ENCODE data around the gene HLCS. TPM values are rescaled to one million over a fixed set of nuclear protein-coding genes. Genes with fewer than 3 reads are reported as not detected.

HLCS gene
- total and polyA plus RNA-seq, 2 donors (not counting 1 experiment from before 2014, with no cell fraction given): 23.1 to 40.0 TPM

GRCh38 chr21:36791180-36791579, 175.3 kb downstream of the HLCS start:
- no peak overlapping the region for H2AFZ ChIP-seq (ENCODE audit: low read length)

GRCh38 chr21:36790616-36791015, 175.9 kb downstream of the HLCS start:
- no peak overlapping the region for H3K9ac ChIP-seq (ENCODE audit: insufficient read depth, low read length)
- H2AFZ ChIP-seq (ENCODE audit: low read length): no peak overlapping the region
- H3K27me3 ChIP-seq (ENCODE audit: control insufficient read depth, insufficient read depth, low read length): no peaks in the 10 kb centered on the region
- no peak overlapping the region for H3K27ac ChIP-seq (ENCODE audit: insufficient read depth, low read length)
- H3K4me3 ChIP-seq (replicated peaks in 1 of 4; ENCODE audit: control extremely low read depth in 1 of 4, insufficient read depth in 1 of 4, low read depth in 3 of 4, low read length in 4 of 4): no peak overlapping the region
- no peak for DNase-seq (ENCODE audit: low read depth in 2 of 2)
- H4K20me1 ChIP-seq (ENCODE audit: control insufficient read depth, extremely low read depth, insufficient read depth, low read length): no peaks in the 10 kb centered on the region
- no peaks in the 10 kb centered on the region for H3K4me1 ChIP-seq (ENCODE audit: control insufficient read depth, extremely low read depth, insufficient read depth, low read length)
- H3K9me3 ChIP-seq (ENCODE audit: control insufficient read depth, insufficient read depth, low read depth, low read length): no peaks in the 10 kb centered on the region
- TF ChIP-seq CTCF (conservative IDR thresholded peaks at IDR 0.05 in 1 of 2, IDR thresholded peaks at IDR 0.05 in 1 of 2; ENCODE audit: low read depth in 1 of 2, low read length in 2 of 2): no peak
- TF ChIP-seq EZH2 (IDR thresholded peaks at IDR 0.05; ENCODE audit: low read length, missing control alignments): no peak
- no peaks in the 10 kb centered on the region for H3K79me2 ChIP-seq (ENCODE audit: control insufficient read depth, insufficient read depth, low read length)
- H3K36me3 ChIP-seq (ENCODE audit: control insufficient read depth, insufficient read depth, low read length): no peaks in the 10 kb centered on the region
- H3K4me2 ChIP-seq (ENCODE audit: extremely low read depth, insufficient read depth, low read length): no peak overlapping the region

More at GRCh38 chr21:36791180-36791579, 175.3 kb downstream of the HLCS start:
- Histone ChIP-seq H4K20me1 (ENCODE audit: control insufficient read depth, extremely low read depth, insufficient read depth, low read length) (no peaks in the 10 kb centered on the region), H3K4me2 (ENCODE audit: extremely low read depth, insufficient read depth, low read length) (no peak overlapping the region), H3K4me3 (replicated peaks in 1 of 4; ENCODE audit: control extremely low read depth in 1 of 4, insufficient read depth in 1 of 4, low read depth in 3 of 4, low read length in 4 of 4) (no peak overlapping the region), H3K4me1 (ENCODE audit: control insufficient read depth, extremely low read depth, insufficient read depth, low read length) (no peaks in the 10 kb centered on the region), H3K27ac (ENCODE audit: insufficient read depth, low read length) (no peak overlapping the region), H3K36me3 (ENCODE audit: control insufficient read depth, insufficient read depth, low read length) (no peaks in the 10 kb centered on the region), H3K9me3 (ENCODE audit: control insufficient read depth, insufficient read depth, low read depth, low read length) (no peaks in the 10 kb centered on the region), H3K9ac (ENCODE audit: insufficient read depth, low read length) (no peak overlapping the region), H3K27me3 (ENCODE audit: control insufficient read depth, insufficient read depth, low read length) (no peaks in the 10 kb centered on the region), H3K79me2 (ENCODE audit: control insufficient read depth, insufficient read depth, low read length) (no peaks in the 10 kb centered on the region)
- TF ChIP-seq CTCF (conservative IDR thresholded peaks at IDR 0.05 in 1 of 2, IDR thresholded peaks at IDR 0.05 in 1 of 2; ENCODE audit: low read depth in 1 of 2, low read length in 2 of 2) (no peak), EZH2 (IDR thresholded peaks at IDR 0.05; ENCODE audit: low read length, missing control alignments) (no peak)
- no peak for DNase-seq (ENCODE audit: low read depth in 2 of 2)

GRCh38 chr21:36788120-36788638, 178.3 kb downstream of the HLCS start:
- Histone ChIP-seq H3K9ac (ENCODE audit: insufficient read depth, low read length) (no peak overlapping the region), H3K36me3 (ENCODE audit: control insufficient read depth, insufficient read depth, low read length) (no peaks in the 10 kb centered on the region), H3K4me2 (ENCODE audit: extremely low read depth, insufficient read depth, low read length) (no peak overlapping the region), H3K9me3 (ENCODE audit: control insufficient read depth, insufficient read depth, low read depth, low read length) (no peaks in the 10 kb centered on the region), H3K27ac (ENCODE audit: insufficient read depth, low read length) (no peak overlapping the region), H3K79me2 (ENCODE audit: control insufficient read depth, insufficient read depth, low read length) (no peaks in the 10 kb centered on the region), H3K27me3 (ENCODE audit: control insufficient read depth, insufficient read depth, low read length) (no peaks in the 10 kb centered on the region), H3K4me3 (replicated peaks in 1 of 4; ENCODE audit: control extremely low read depth in 1 of 4, insufficient read depth in 1 of 4, low read depth in 3 of 4, low read length in 4 of 4) (no peak overlapping the region), H4K20me1 (ENCODE audit: control insufficient read depth, extremely low read depth, insufficient read depth, low read length) (no peaks in the 10 kb centered on the region), H3K4me1 (ENCODE audit: control insufficient read depth, extremely low read depth, insufficient read depth, low read length) (no peaks in the 10 kb centered on the region), H2AFZ (ENCODE audit: low read length) (no peak overlapping the region)
- TF ChIP-seq EZH2 (IDR thresholded peaks at IDR 0.05; ENCODE audit: low read length, missing control alignments): no peak
- TF ChIP-seq CTCF (conservative IDR thresholded peaks at IDR 0.05 in 1 of 2, IDR thresholded peaks at IDR 0.05 in 1 of 2; ENCODE audit: low read depth in 1 of 2, low read length in 2 of 2): no peak
- no peak for DNase-seq (ENCODE audit: low read depth in 2 of 2)
